NCI-H1417 treated with DMSO at 0.1 percent for 48 hours (cell line): Measurements from ENCODE around the gene ZNF516.

Source experiments
- DNase-seq: peaks from one replicate; lab custom pipeline; 2025; lab: John Stamatoyannopoulos, UW

ZNF516 gene

GRCh38 chr18:76468345-76469304 lies 26.4 kb downstream of the ZNF516 start:
- no peak for DNase-seq

DNA sequence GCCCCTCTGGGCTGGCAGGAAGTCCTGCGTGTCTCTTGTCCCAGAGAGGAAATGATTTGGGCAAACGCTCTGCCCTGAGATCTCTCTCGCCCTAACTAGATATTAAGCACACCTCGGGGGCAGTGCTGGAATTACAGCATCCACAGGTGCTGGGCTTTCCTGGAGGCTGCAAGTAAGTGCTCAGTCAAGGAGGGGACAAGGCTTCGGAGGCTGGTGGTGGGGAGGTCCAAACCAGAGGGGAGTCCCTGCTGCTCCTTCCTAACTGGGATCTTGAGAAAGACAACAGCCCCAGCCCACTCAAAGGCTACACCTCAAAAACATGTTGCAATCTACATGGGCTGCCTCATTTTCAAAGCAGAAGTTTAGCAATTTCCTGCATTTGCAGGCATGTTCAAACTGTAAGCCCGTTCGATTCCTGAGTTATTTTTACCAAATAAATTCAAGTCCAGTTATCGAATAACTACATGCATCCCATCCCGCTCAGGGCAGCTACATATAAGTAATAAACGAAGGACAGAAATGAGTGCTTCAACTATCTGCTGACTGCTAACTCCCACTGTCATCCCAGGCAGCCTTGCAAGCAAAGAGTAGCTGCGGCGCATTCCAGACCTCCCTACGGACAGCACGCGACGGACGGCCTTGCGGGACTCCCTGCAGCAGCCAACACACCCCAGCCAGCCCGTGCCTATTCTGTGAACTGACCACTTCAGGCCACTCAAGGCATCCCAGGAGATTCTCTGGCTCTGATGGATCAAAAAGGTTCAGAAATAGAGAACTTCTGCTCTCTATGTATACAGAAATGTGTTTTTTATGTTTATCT lies 27.5 kb downstream of the ZNF516 start:
- no peak for DNase-seq

- no peak for DNase-seq
Measured at GRCh38 chr18:76466410-76466991, 28.5 kb downstream of the ZNF516 start.

DNA sequence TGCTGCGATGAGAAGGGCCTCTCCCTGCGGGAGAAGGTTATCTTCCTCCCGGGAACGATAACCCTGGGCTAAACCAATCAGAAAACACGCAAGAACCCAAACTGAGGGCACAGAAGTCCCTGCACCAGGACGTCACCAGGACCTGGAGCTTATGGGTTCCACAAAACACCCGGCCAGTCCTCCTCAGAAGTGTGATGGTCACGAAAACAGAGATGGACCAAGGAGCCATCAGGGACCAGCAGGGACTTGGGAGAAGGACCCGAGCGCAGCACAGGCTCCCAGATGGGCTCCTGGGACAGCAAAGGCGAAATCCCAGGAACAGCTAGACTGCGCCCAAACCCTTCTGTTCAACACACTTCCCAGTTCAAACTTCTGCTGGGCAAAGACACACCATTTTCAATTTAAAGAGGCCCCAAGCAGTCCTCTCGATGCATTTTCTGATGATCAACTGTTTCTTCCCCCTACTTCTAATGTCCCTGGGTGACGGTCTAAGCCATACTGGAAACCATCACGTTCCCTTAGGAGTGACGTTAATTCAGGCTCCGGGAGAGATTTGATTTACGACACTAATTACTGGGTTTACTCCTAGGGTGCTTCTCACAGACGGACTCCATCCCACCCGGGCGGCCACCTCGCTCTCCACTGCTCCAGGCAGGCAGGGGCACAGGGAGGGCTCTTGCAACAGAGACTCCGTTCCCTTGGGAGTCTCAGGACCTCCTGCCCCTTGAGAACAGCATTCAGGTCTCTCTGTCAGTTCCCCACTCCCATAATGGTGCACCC lies 29.2 kb downstream of the ZNF516 start:
- DNase-seq, result peak; percentile 16

- no peak for DNase-seq
Measured at GRCh38 chr18:76464281-76465259, 30.5 kb downstream of the ZNF516 start.

GRCh38 chr18:76463872-76464271 lies 31.2 kb downstream of the ZNF516 start:
- DNase-seq, result no peak

DNA sequence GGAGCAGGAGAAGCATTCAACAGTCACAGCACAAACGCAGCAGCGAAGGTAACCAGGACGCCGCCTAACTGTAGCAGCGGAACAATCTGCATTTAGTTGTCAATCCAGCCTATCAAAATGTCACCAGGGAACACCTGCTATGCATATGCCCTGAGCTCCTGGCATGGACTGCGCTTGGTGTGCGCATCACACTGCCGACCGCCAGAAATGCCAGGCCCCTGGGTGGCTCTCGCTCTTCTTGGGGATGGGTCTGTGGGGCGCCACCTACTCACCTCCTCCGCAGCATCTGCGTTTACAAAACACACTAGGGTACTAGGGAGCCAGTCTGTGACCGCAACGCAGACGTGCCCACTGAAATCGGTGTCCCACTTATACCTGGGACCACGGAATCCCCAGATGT lies 31.7 kb downstream of the ZNF516 start:
- no peak for DNase-seq

DNA sequence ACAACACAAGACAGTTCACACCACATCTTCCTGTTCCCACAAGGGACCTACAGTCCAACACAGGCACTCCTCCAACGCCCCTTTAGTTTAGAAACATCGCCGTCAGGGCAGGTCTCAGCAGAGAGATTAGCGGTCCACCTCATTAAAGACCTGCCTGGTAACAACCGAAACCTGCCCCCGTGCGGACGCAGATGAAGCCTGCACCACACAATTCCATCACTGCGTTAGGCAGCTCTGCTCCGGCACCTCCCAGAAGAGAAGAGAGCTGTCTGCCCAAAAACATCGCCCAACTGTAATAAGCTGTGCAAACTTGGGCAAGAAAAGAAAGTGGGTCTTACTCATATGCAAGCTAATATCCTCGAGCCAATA lies 32.7 kb downstream of the ZNF516 start:
- no peak for DNase-seq

DNA sequence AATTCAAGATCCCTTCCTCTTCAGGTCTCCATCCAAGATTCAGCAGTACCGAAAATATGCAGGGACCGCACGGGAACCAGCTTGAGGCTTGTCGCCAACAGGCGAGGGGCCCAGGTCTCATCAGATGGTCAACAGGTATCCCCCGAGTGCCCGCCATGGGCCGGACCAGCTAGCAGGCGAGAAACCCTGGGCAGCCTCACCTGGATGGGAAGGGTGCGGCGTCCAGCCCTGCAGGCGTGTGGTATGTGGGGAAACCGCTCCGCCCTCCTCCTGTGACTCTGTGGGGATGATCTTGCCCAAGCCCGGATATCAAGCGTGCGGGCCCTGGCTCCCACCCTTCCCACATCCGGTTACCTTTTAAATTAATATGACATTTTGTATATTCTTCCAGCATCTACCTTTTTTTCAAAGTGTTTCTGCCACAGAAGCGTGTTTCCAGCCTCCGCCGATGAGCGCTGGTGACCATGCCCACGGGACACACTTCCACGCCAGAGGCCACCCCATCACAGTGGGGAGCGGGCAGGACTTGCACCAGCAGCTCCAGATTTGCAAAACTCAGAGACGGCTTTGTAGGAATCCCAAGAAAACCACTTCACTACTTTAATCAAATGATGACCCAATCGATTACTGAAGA lies 33.2 kb downstream of the ZNF516 start:
- DNase-seq, result no peak

DNA sequence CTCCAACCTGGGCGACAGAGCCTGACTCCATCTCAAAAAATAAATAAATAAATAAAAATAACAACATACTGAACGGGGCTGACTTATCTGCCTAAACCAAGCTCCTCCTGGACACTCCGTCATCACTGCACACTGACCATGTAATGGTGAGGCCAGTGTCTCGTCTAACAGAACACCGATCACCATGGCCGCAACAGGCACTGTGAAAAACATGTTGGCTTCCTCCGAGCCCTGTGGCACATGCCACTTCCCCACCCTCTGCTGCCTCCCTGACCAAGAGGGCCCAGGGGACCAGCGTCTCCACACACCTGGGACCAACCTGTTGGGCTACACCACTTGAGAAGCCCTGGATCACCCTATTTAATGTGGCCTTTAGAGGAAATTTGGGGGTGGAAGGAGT lies 33.9 kb downstream of the ZNF516 start:
- DNase-seq, result no peak

- DNase-seq, result no peak
Measured at GRCh38 chr18:76460482-76460881, 34.6 kb downstream of the ZNF516 start.

GRCh38 chr18:76459687-76460350 lies 35.2 kb downstream of the ZNF516 start:
- no peak for DNase-seq

DNA sequence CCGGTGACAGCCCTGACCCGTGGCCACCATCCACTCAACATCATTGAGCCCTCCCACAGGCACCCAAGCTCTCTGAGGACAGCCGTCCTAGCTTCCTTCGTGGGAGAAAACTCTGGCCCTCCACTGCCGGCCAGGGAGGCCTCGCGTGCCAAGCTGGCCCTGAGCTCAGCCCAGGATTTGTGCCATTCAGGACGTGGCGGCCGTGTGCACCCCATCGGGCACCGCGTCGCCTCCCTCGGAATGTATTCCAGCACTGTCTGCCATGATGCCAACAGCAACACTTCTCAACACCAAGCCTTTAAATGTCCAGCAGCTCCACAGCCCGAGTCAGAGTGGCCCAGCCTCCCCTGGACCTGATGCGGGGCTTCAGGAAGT lies 35.7 kb downstream of the ZNF516 start:
- DNase-seq, result no peak

DNA sequence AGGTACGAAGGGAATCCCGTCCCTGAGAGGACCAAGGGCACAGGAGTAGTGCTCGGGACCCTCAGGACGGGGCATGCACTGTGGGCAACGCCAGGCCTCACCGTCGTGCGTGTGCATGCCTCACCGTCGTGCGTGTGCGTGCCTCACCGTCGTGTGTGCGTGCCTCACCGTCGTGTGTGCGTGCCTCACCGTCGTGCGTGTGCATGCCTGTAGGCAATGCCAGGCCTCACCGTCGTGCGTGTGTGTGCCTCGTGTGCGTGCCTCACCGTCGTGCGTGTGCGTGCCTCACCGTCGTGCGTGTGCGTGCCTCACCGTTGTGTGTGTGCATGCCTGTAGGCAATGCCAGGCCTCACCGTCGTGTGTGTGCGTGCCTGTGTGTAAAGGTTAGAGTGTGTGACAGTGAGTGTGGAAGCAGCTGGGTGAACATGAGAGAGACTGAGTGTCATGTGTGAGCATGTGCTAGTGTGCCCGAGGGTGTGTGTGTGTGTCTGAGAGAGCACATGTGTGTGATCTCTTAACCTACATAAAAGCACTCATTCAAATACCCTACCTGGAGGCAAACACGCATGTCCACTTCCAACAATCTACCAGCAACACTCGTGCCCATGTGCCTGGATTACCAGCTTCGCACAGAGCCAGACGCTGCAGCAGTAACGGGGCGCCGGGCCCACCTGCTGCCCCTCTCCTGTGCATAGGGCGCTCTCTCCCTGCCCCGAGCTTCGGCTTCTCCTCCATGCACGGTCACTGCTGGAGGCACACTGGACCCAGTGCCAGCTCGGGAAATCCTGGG lies 36.3 kb downstream of the ZNF516 start:
- DNase-seq, result no peak

DNA sequence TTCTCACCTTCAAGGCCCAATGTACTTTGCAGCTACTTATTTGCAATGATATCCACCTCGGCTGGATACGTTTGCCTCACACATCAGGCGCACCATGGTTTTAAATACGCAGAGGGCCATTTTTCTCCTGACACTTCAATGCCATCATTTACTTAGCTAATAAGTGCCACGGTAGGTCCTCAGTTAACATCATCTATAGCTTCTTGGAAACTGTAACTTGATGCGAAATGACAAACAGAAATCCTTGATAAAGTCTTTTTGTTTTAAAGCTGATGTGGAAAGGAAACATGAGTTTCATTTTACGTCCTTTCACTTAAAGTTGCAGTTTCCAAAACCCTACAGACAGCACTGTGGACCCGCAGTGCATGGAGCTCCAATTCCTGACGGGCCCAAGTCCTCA lies 37.1 kb downstream of the ZNF516 start:
- DNase-seq, result no peak

- no peak for DNase-seq
Measured at GRCh38 chr18:76457475-76457874, 37.6 kb downstream of the ZNF516 start.

GRCh38 chr18:76456823-76457222 lies 38.2 kb downstream of the ZNF516 start:
- no peak for DNase-seq

GRCh38 chr18:76456018-76456750 lies 38.9 kb downstream of the ZNF516 start:
- DNase-seq, result no peak
